Astrocyte of the spinal cord (primary cell): Measurements from ENCODE around the gene PIEZO2.

ENCODE experiments used
- DNase-seq: peaks from one replicate; pipeline ENCODE4 v3.0.0; 2011; ENCODE audit warnings: low read depth, low spot score
- H3K4me3 ChIP-seq: 2 replicates; pipeline ENCODE4 v1.5.1; 2011; ENCODE audit warnings: low read depth, mild to moderate bottlenecking, low read length, moderate library complexity
- CTCF ChIP-seq: IDR thresholded peaks from 2 replicates; pipeline ENCODE4 v1.5.1; 2012; ENCODE audit warnings: low read depth, mild to moderate bottlenecking, low read length, inconsistent platforms
- in situ Hi-C: cut with HindIII; loops from 2 replicates; pipeline ENCODE4 v1.10.0; 2017; ENCODE audit warnings: low sequenced_read_pairs

PIEZO2 gene

GRCh38 chr18:10908760-10909159, 240.6 kb downstream of the PIEZO2 start:
- no peak overlapping the region for H3K4me3 ChIP-seq
- DNase-seq: no peak
- TF ChIP-seq CTCF: no peak
- in situ Hi-C loops: no loop called here

- H3K4me3 ChIP-seq: no peak overlapping the region
- no peak for TF ChIP-seq CTCF
- in situ Hi-C loops: no loop called here
- no peak for DNase-seq
Measured at GRCh38 chr18:10907749-10908148, 241.6 kb downstream of the PIEZO2 start.

- no peak for DNase-seq
- TF ChIP-seq CTCF: no peak
Measured at GRCh38 chr18:10901329-10901728, 248.0 kb downstream of the PIEZO2 start.

GRCh38 chr18:10900435-10900834, 248.9 kb downstream of the PIEZO2 start:
- DNase-seq: no peak
- in situ Hi-C loops: no loop called here
- no peak overlapping the region for H3K4me3 ChIP-seq
- no peak for TF ChIP-seq CTCF

More at GRCh38 chr18:10901329-10901728, 248.0 kb downstream of the PIEZO2 start:
- H3K4me3 ChIP-seq: no peak overlapping the region
- in situ Hi-C loops: no loop called here

GRCh38 chr18:10899481-10899880, 249.9 kb downstream of the PIEZO2 start:
- H3K4me3 ChIP-seq: no peak overlapping the region
- in situ Hi-C loops: no loop called here
- no peak for DNase-seq
- TF ChIP-seq CTCF: no peak

GRCh38 chr18:10898417-10898974, 250.9 kb downstream of the PIEZO2 start:
- no peak for DNase-seq
- in situ Hi-C loops: no loop called here
- H3K4me3 ChIP-seq: no peak overlapping the region
- TF ChIP-seq CTCF: no peak

- DNase-seq: no peak
Measured at GRCh38 chr18:10896851-10897250, 252.5 kb downstream of the PIEZO2 start.

More at GRCh38 chr18:10896851-10897250, 252.5 kb downstream of the PIEZO2 start:
- in situ Hi-C loops: no loop called here
- TF ChIP-seq CTCF: no peak
- H3K4me3 ChIP-seq: no peak overlapping the region
